SK-N-SH (cell line): Measurements from ENCODE around the gene SLC46A3. TPM values are rescaled to one million over a fixed set of nuclear protein-coding genes. Genes with fewer than 3 reads are reported as not detected.

Source experiments
- CTCF ChIA-PET: fragments of 300-600, 350-600 bp; formaldehyde crosslinking; extraction: SDS; loops from one replicate; lab custom pipeline; 2021; lab: Yijun Ruan, JAX
- POLR2A ChIA-PET: fragments of 350-600 bp; sonication (Branson Sonifier 250); formaldehyde crosslinking; extraction: SDS; loops from one replicate; lab custom pipeline; 2020; ENCODE audit warnings: antibody characterized with exemption, inconsistent platforms; lab: Yijun Ruan, JAX
- DNase-seq: peaks from one replicate; pipeline ENCODE4 v3.0.0; 2012
- H2AFZ ChIP-seq: fragments of 200-600 bp; sonication (generic); 2 replicates; pipeline ENCODE4 v1.8.1; 2016; ENCODE audit warnings: antibody characterized with exemption, mild to moderate bottlenecking, low read depth
- H3F3A ChIP-seq: fragments of 200-600 bp; sonication (generic); replicated peaks from 2 replicates; pipeline ENCODE3; 2016; ENCODE audit warnings: antibody characterized with exemption, mild to moderate bottlenecking; ENCODE audit not compliant: insufficient read depth
- H3K27ac ChIP-seq, 2 experiments: fragments of 200-500 bp in 1 of 2; fragments of 200-600 bp in 1 of 2; sonication (Bioruptor generic) in 1 of 2; sonication (generic), shearing (Covaris generic) in 1 of 2; 2 replicates each; pipeline versions ENCODE4 v1.5.1 to v1.6.1; 2014 to 2016; ENCODE audit warnings: low read depth in 2 of 2, inconsistent platforms in 1 of 2, low read length in 1 of 2, mild to moderate bottlenecking in 1 of 2, mixed read lengths in 1 of 2
- H3K27me3 ChIP-seq: fragments of 200-600 bp; sonication (generic), shearing (Covaris generic); 2 replicates; pipeline ENCODE4 v1.6.1; 2016; ENCODE audit warnings: mixed run types; ENCODE audit not compliant: insufficient read depth
- H3K36me3 ChIP-seq, 2 experiments: fragments of 200-500 bp in 1 of 2; fragments of 200-600 bp in 1 of 2; sonication (Bioruptor generic) in 1 of 2; sonication (generic) in 1 of 2; replicated peaks in 1 of 2; 2 replicates each; pipeline versions ENCODE3 to v1.5.1; 2014 to 2016; ENCODE audit warnings: low read length in 1 of 2, mild to moderate bottlenecking in 1 of 2; ENCODE audit not compliant: insufficient read depth in 2 of 2, control insufficient read depth in 1 of 2
- H3K4me1 ChIP-seq, 2 experiments: fragments of 200-500 bp in 1 of 2; fragments of 200-600 bp in 1 of 2; sonication (Bioruptor generic) in 1 of 2; sonication (generic), shearing (Covaris generic) in 1 of 2; 2 replicates each; pipeline versions ENCODE4 v1.5.1 to v1.6.1; 2014 to 2016; ENCODE audit warnings: low read depth in 1 of 2, low read length in 1 of 2, mixed run types in 1 of 2; ENCODE audit not compliant: insufficient read depth in 2 of 2, control insufficient read depth in 1 of 2
- H3K4me2 ChIP-seq: fragments of 200-600 bp; sonication (generic), shearing (Covaris generic); 2 replicates; pipeline ENCODE4 v1.6.1; 2017; ENCODE audit warnings: mixed run types
- H3K4me3 ChIP-seq, 2 experiments: fragments of 200-500 bp in 1 of 2; fragments of 200-600 bp in 1 of 2; sonication (Bioruptor generic) in 1 of 2; sonication (generic), shearing (Covaris generic) in 1 of 2; 2 replicates each; pipeline versions ENCODE4 v1.5.1 to v1.8.1; 2014 to 2016; ENCODE audit warnings: low read depth in 2 of 2, inconsistent platforms in 1 of 2, low read length in 1 of 2, mild to moderate bottlenecking in 1 of 2, mixed read lengths in 1 of 2, moderate library complexity in 1 of 2
- H3K79me2 ChIP-seq: fragments of 200-600 bp; sonication (generic); 2 replicates; pipeline ENCODE4 v1.8.1; 2017; ENCODE audit warnings: mild to moderate bottlenecking; ENCODE audit not compliant: insufficient read depth
- H3K9ac ChIP-seq: fragments of 200-600 bp; sonication (generic); 2 replicates; pipeline ENCODE4 v1.6.1; 2017; ENCODE audit warnings: mixed run types
- H3K9me2 ChIP-seq: fragments of 200-600 bp; sonication (generic); 2 replicates; pipeline ENCODE4 v1.6.1; 2017; ENCODE audit warnings: mixed run types
- H3K9me3 ChIP-seq: fragments of 200-600 bp; sonication (generic); 2 replicates; pipeline ENCODE4 v1.6.1; 2017; ENCODE audit warnings: mixed run types, mild to moderate bottlenecking, moderate library complexity
- H4K20me1 ChIP-seq: fragments of 200-600 bp; sonication (generic); 2 replicates; pipeline ENCODE4 v1.6.1; 2017; ENCODE audit warnings: mild to moderate bottlenecking, mixed run types; ENCODE audit not compliant: insufficient read depth
- MEF2A ChIP-seq: IDR thresholded peaks from 2 replicates; pipeline ENCODE4 v1.4.0; 2012; ENCODE audit warnings: low read depth, borderline replicate concordance
- MXI1 ChIP-seq: IDR thresholded peaks from 2 replicates; pipeline ENCODE4 v1.6.1; 2012; ENCODE audit warnings: mild to moderate bottlenecking, low read depth, low read length, improper control_type of control experiment
- NFIC ChIP-seq: IDR thresholded peaks from 2 replicates; pipeline ENCODE4 v1.4.0; 2012; ENCODE audit warnings: borderline replicate concordance
- POLR2AphosphoS5 ChIP-seq: IDR thresholded peaks from 2 replicates; pipeline ENCODE4 v1.6.1; 2012; ENCODE audit warnings: low read depth, low read length
- RXRA ChIP-seq: IDR thresholded peaks from 2 replicates; pipeline ENCODE4 v1.4.0; 2012; ENCODE audit warnings: low read depth, mild to moderate bottlenecking, borderline replicate concordance
- SIN3A ChIP-seq: IDR thresholded peaks from 2 replicates; pipeline ENCODE4 v1.6.1; 2012; ENCODE audit warnings: low read depth, mild to moderate bottlenecking, low read length, moderate library complexity, borderline replicate concordance
- TEAD4 ChIP-seq: IDR thresholded peaks from 2 replicates; pipeline ENCODE4 v1.4.0; 2012; ENCODE audit warnings: mild to moderate bottlenecking, borderline replicate concordance; ENCODE audit not compliant: insufficient read depth
- USF2 ChIP-seq: fragments of 150-350 bp; IDR thresholded peaks from 2 replicates; pipeline ENCODE4 v1.6.1; 2017; ENCODE audit warnings: antibody characterized with exemption, low read length, low read depth, borderline replicate concordance
- WGBS: methylation state at CpG from one replicate; pipeline ENCODE4 v1.1.6; 2017; ENCODE audit warnings: low lambda C conversion rate; 5-methylcytosine and 5-hydroxymethylcytosine counted together
- polyA plus RNA-seq, 3 experiments: library from polyadenylated mRNA; depleted of rRNA; stranded (reverse); fragments of >200 nt; gene quantifications; 2 replicates each; pipeline ENCODE4 v1.2.3, GENCODE V29; 2012
- TF ChIP-seq, protein P1 (sequence below): fragments of 200-600 bp; sonication (generic); IDR thresholded peaks from 2 replicates; pipeline ENCODE4 v1.6.1; 2017; ENCODE audit warnings: antibody characterized with exemption, mild to moderate bottlenecking, moderate library complexity
- TF ChIP-seq, protein P2 (sequence below): IDR thresholded peaks from 2 replicates; pipeline ENCODE4 v1.4.0; 2012; ENCODE audit warnings: low read depth, borderline replicate concordance
- TF ChIP-seq, protein P3 (sequence below): IDR thresholded peaks from 2 replicates; pipeline ENCODE4 v1.4.0; 2012; ENCODE audit warnings: low read depth

Gene SLC46A3
- polyA plus RNA-seq, 1 of the 3 experiments (the other 2 are of a cell fraction): 2.0 TPM

- TF ChIP-seq POLR2AphosphoS5 (no peak), USF2 (no peak)
Measured at GRCh38 chr13:28679628-28680027, 39.1 kb downstream of the SLC46A3 start (continued).

DNA sequence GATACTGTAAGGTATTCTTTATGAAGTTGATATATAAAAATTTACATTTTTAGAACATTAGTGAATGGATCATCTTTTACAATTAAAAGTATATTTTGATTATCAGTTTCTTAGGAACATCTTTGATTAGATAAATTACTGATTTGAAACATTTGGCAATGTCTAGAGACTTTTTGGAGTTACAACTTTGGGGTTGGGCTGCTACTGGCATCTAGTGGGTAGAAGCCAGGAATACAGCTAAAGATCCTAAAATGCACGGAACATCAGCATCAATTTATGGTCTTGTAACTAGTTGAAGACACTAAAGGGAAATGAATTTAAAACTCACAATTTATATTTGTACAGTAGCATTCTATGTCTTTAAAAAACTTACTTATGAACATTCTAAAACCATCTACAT is 40.0 kb downstream of the SLC46A3 start:
- CTCF ChIA-PET: interaction anchor here (0.9 kb wide), 1 partner anchor 42 kb away, joined by 3 read pairs; no protein-coding TSS in a partner anchor
- Histone ChIP-seq H3K9me3 (no peaks in the 10 kb centered on the region), H3K4me3 (no peak overlapping the region), H3K79me2 (no peaks in the 10 kb centered on the region; the same call in 1 of the 2 replicates), H3K36me3 (peaks cover 48 to 49% of the 10 kb centered on the region in 2 experiments), H3F3A (peaks cover 29% of the 10 kb centered on the region), H2AFZ (no peak overlapping the region), H3K27ac (no peak overlapping the region), H3K9me2 (no peaks in the 10 kb centered on the region), H3K27me3 (no peaks in the 10 kb centered on the region), H3K9ac (no peak overlapping the region), H3K4me2 (no peak overlapping the region), H3K4me1 (no peaks in the 10 kb centered on the region), H4K20me1 (no peaks in the 10 kb centered on the region)
- TF ChIP-seq NFIC (no peak), MXI1 (no peak)
- TF ChIP-seq, protein P1, sequence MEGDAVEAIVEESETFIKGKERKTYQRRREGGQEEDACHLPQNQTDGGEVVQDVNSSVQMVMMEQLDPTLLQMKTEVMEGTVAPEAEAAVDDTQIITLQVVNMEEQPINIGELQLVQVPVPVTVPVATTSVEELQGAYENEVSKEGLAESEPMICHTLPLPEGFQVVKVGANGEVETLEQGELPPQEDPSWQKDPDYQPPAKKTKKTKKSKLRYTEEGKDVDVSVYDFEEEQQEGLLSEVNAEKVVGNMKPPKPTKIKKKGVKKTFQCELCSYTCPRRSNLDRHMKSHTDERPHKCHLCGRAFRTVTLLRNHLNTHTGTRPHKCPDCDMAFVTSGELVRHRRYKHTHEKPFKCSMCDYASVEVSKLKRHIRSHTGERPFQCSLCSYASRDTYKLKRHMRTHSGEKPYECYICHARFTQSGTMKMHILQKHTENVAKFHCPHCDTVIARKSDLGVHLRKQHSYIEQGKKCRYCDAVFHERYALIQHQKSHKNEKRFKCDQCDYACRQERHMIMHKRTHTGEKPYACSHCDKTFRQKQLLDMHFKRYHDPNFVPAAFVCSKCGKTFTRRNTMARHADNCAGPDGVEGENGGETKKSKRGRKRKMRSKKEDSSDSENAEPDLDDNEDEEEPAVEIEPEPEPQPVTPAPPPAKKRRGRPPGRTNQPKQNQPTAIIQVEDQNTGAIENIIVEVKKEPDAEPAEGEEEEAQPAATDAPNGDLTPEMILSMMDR: peak; percentile 39
- WGBS: 94% methylated on average over 1 of the region's 1 CpG
- DNase-seq: no peak
- POLR2A ChIA-PET: no interaction called here

DNA sequence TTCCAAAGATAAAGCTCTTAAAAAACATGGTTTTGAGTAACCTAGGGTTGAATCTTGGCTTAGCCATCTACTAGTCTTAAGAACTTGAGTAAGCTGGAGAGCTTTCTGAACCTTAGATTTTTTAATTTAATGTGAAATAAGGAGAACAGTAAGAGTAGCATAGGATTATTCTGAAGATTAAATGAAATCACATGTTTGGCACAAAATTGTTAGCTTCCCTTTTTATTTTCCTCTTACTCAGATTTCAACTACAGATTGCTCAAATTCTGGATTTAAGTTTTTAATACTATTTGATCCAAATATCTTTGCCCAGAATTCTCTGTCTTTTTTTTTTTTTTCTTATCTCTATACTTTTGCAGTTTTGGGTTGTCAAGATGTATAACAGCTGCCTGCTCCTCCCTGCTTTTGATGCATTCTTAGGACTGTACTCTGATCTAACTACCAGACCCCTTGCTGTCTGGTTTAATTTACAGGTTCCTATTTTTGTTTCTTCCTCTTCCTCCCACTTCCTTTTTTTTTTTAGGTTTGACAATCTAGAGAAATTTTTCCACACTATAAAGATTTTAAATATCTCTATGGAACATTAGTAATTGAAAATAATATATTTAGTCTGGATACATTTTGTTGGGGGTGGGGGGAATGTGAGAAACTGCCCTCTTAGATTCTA is 47.5 kb downstream of the SLC46A3 start:
- Histone ChIP-seq H3K79me2 (peaks cover 5% of the 10 kb centered on the region; the same call in 1 of the 2 replicates), H4K20me1 (peaks cover 6% of the 10 kb centered on the region; the same call in 1 of the 2 replicates)

More for the DNA sequence above, 47.5 kb downstream of the SLC46A3 start:
- CTCF ChIA-PET: no interaction called here
- no peak overlapping the region for H3K4me3 ChIP-seq
- no peak overlapping the region for H3K9ac ChIP-seq
- H2AFZ ChIP-seq: no peak overlapping the region
- H3K4me1 ChIP-seq: no peaks in the 10 kb centered on the region
- no peak overlapping the region for H3K4me2 ChIP-seq
- H3K36me3 ChIP-seq: peaks cover 80 to 81% of the 10 kb centered on the region in 2 experiments
- POLR2A ChIA-PET: no interaction called here
- H3K9me2 ChIP-seq: no peaks in the 10 kb centered on the region
- H3K27ac ChIP-seq: no peak overlapping the region
- no peaks in the 10 kb centered on the region for H3K27me3 ChIP-seq
- DNase-seq: no peak
- no peaks in the 10 kb centered on the region for H3K9me3 ChIP-seq
- TF ChIP-seq, protein P2, sequence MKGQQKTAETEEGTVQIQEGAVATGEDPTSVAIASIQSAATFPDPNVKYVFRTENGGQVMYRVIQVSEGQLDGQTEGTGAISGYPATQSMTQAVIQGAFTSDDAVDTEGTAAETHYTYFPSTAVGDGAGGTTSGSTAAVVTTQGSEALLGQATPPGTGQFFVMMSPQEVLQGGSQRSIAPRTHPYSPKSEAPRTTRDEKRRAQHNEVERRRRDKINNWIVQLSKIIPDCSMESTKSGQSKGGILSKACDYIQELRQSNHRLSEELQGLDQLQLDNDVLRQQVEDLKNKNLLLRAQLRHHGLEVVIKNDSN: no peak
- TF ChIP-seq POLR2AphosphoS5 (no peak), RXRA (no peak), SIN3A (no peak), USF2 (no peak), TEAD4 (no peak), MEF2A (no peak)
- TF ChIP-seq, protein P3, sequence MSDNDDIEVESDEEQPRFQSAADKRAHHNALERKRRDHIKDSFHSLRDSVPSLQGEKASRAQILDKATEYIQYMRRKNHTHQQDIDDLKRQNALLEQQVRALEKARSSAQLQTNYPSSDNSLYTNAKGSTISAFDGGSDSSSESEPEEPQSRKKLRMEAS: no peak
- H3F3A ChIP-seq: peaks cover 3% of the 10 kb centered on the region
